Kidney (tissue), 14 donors: ENCODE measurements around the gene ECHDC3. TPM values are rescaled to one million over a fixed set of nuclear protein-coding genes. Genes with fewer than 3 reads are reported as not detected.

Source experiments
- DNase-seq, 5 donors: peaks; one replicate each; pipeline ENCODE4 v3.0.0-alpha.2; 2013 to 2020
- FAIRE-seq: peaks from 2 replicates; lab custom pipeline; 2012; peaks lifted over from hg19 to GRCh38; lab: Jason Lieb, UNC
- H3K27ac ChIP-seq, 2 donors: one replicate each; pipeline ENCODE4 v1.7.0; 2013; ENCODE audit warnings: low read depth in 2 of 2, low read length in 2 of 2, inconsistent platforms in 1 of 2
- H3K27me3 ChIP-seq: one replicate; pipeline ENCODE4 v1.7.1; 2013; ENCODE audit warnings: low read length, inconsistent platforms; ENCODE audit not compliant: control insufficient read depth, insufficient read depth
- H3K36me3 ChIP-seq, 3 donors: one replicate each; pipeline versions ENCODE4 v1.7.0 to v1.7.1; 2013; ENCODE audit warnings: low read length in 3 of 3, control low read depth in 1 of 3, inconsistent platforms in 1 of 3; ENCODE audit not compliant: insufficient read depth in 3 of 3, control insufficient read depth in 2 of 3
- H3K4me1 ChIP-seq, 3 donors: one replicate each; pipeline versions ENCODE4 v1.7.0 to v1.7.1; 2013; ENCODE audit warnings: low read length in 3 of 3, inconsistent platforms in 1 of 3, low read depth in 1 of 3; ENCODE audit not compliant: control insufficient read depth in 2 of 3, insufficient read depth in 2 of 3
- H3K4me3 ChIP-seq, 3 donors: one replicate each; pipeline versions ENCODE4 v1.7.0 to v1.8.1; 2013; ENCODE audit warnings: low read length in 3 of 3, control low read depth in 1 of 3, inconsistent platforms in 1 of 3
- H3K9ac ChIP-seq, 3 donors: one replicate each; pipeline versions ENCODE4 v1.7.0 to v1.7.1; 2013; ENCODE audit warnings: low read length in 3 of 3, control low read depth in 1 of 3, inconsistent platforms in 1 of 3
- H3K9me3 ChIP-seq, 3 donors: one replicate each; pipeline versions ENCODE4 v1.7.0 to v1.7.1; 2013; ENCODE audit warnings: low read length in 3 of 3, control low read depth in 1 of 3, inconsistent platforms in 1 of 3; ENCODE audit not compliant: control insufficient read depth in 2 of 3, insufficient read depth in 1 of 3
- CTCF ChIP-seq: IDR thresholded peaks from 3 replicates; pipeline ENCODE4 v1.5.1; 2012; ENCODE audit warnings: mild to moderate bottlenecking, moderate library complexity, borderline replicate concordance; ENCODE audit not compliant: insufficient read depth; ENCODE audit errors: extremely low read depth
- intact Hi-C: fragments of 100-400 bp; cut with DNase I; formaldehyde crosslinking; loops from one replicate; pipeline ENCODE4 v1.11.1; 2022
- polyA plus RNA-seq: library from polyadenylated mRNA; stranded (reverse); fragments of 350-450 nt; fragmentation: Illumina TruSeq; extraction: RNeasy Lipid Tissue Mini Kit (QIAGEN cat#74804); gene quantifications from one replicate; pipeline ENCODE4 v1.2.3, GENCODE V29; 2014; ENCODE audit warnings: low read depth, low replicate concordance; ENCODE audit not compliant: insufficient read depth
- total RNA-seq: library from RNA; stranded (reverse); fragmentation: NEBNext Ultra II Directional; extraction: Animal tissue kit (Norgen Biotek cat#: 25700); gene quantifications from one replicate; pipeline ENCODE4 v1.2.1, GENCODE V29; 2021
- donor health status: control.
- donor health status: control.
- donor health status: control.
- donor health status: control.
- donor health status: control.
- donor health status: DM: yes; HTN: yes; CAD: no.
- donor health status: Normal renal cell carcinoma (clear cell type).

The ECHDC3 gene
- total and polyA plus RNA-seq, 2 donors from 2014 or later, result 32.4 to 132 TPM

- FAIRE-seq, result no peak
- Histone ChIP-seq H3K4me3 (no peak overlapping the region), H3K4me1 (no peaks in the 10 kb centered on the region), H3K9ac (no peak overlapping the region), H3K36me3 (peaks cover 2 to 9% (median 2%) of the 10 kb centered on the region in 3 donors), H3K27me3 (no peaks in the 10 kb centered on the region), H3K27ac (no peak overlapping the region), H3K9me3 (no peaks in the 10 kb centered on the region)
- no peak for DNase-seq
- intact Hi-C loops, result no loop called here
- no peak for TF ChIP-seq CTCF
Measured at GRCh38 chr10:11750420-11750819, 8.2 kb downstream of the ECHDC3 start.

GRCh38 chr10:11754173-11754572 is 12.0 kb downstream of the ECHDC3 start:
- Histone ChIP-seq H3K4me1 (peaks cover 0 to 15% (median 9%) of the 10 kb centered on the region in 3 donors), H3K27me3 (no peaks in the 10 kb centered on the region), H3K9me3 (no peaks in the 10 kb centered on the region), H3K4me3 (no peak overlapping the region), H3K27ac (no peak overlapping the region), H3K36me3 (peaks cover 2 to 9% (median 5%) of the 10 kb centered on the region in 3 donors), H3K9ac (no peak overlapping the region)
- no peak for FAIRE-seq
- intact Hi-C loops, result no loop called here
- no peak for TF ChIP-seq CTCF
- no peak for DNase-seq

- Histone ChIP-seq H3K36me3 (peaks cover 2 to 9% (median 5%) of the 10 kb centered on the region in 3 donors), H3K4me3 (no peak overlapping the region), H3K27me3 (no peaks in the 10 kb centered on the region), H3K9me3 (no peaks in the 10 kb centered on the region), H3K4me1 (peaks cover 0 to 15% (median 9%) of the 10 kb centered on the region in 3 donors), H3K9ac (no peak overlapping the region), H3K27ac (no peak overlapping the region)
- intact Hi-C loops, result no loop called here
- no peak for DNase-seq
- no peak for FAIRE-seq
- TF ChIP-seq CTCF, result no peak
Measured at GRCh38 chr10:11754620-11755019, 12.4 kb downstream of the ECHDC3 start.

- no peak overlapping the region for H3K9ac ChIP-seq
- H3K27me3 ChIP-seq, result no peaks in the 10 kb centered on the region
- no peak overlapping the region for H3K4me3 ChIP-seq
- intact Hi-C loops, result no loop called here
- H3K36me3 ChIP-seq, result peaks cover 2 to 5% (median 5%) of the 10 kb centered on the region in 3 donors
- H3K9me3 ChIP-seq, result no peaks in the 10 kb centered on the region
- H3K27ac ChIP-seq, result no peak overlapping the region
- DNase-seq (no peak), FAIRE-seq (no peak)
- TF ChIP-seq CTCF, result no peak
- H3K4me1 ChIP-seq, result peaks cover 0 to 15% (median 9%) of the 10 kb centered on the region in 3 donors
Measured at GRCh38 chr10:11755512-11756263, 13.5 kb downstream of the ECHDC3 start.
